HepG2 (cell line): ENCODE results near the gene NRN1L. TPM values are rescaled to one million over a fixed set of nuclear protein-coding genes. Genes with fewer than 3 reads are reported as not detected.
A peak's percentile ranks its signal among the peaks of the same experiment; 100 is the strongest.
"Not testable (repeated sequence)": the region's sequence is repeated elsewhere in the genome, so short reads cannot be mapped to it uniquely, and the experiment has no call there.

Source experiments
- ATAC-seq: fragments of 200-7000 bp; cut with Tn5 transposase; 3 replicates; pipeline ENCODE4 v1.9.1; 2020; ENCODE audit warnings: mild to moderate bottlenecking, moderate library complexity
- BruUV-seq: library from RNA; stranded (reverse); fragments of 400-500 nt; replicated peaks from 2 replicates; lab custom pipeline; 2021; lab: Mats Ljungman, UMichigan
- CTCF ChIA-PET: fragments of 300-600 bp; formaldehyde crosslinking; extraction: SDS; loops from one replicate; lab custom pipeline; 2021; ENCODE audit warnings: low total read pairs, inconsistent platforms, low intra/inter-chr PET ratio; lab: Yijun Ruan, JAX
- POLR2A ChIA-PET: fragments of 350-600 bp; sonication (Branson Sonifier 250); formaldehyde crosslinking; loops from one replicate; lab custom pipeline; 2020; ENCODE audit warnings: antibody characterized with exemption, inconsistent platforms; lab: Yijun Ruan, JAX
- DNase-seq: peaks from one replicate; pipeline ENCODE4 v3.0.0-alpha.2; 2015; ENCODE audit warnings: low spot score
- FAIRE-seq: peaks from 3 replicates; lab custom pipeline; 2011; peaks lifted over from hg19 to GRCh38; lab: Jason Lieb, UNC
- H2AFZ ChIP-seq: one replicate; pipeline ENCODE4 v1.6.1; 2011; ENCODE audit warnings: low read length, inconsistent platforms
- H3K27ac ChIP-seq: fragments of 300-600 bp; 3 replicates; pipeline ENCODE4 v1.8.0; 2011; ENCODE audit warnings: mixed run types, mild to moderate bottlenecking, mixed read lengths, low read length, inconsistent platforms; ENCODE audit not compliant: insufficient read depth; ENCODE audit errors: extremely low read length
- H3K27me3 ChIP-seq, 2 experiments: fragments of 200-600 bp in 1 of 2; 2 replicates in 1 of 2; 3 replicates in 1 of 2; pipeline versions ENCODE4 v1.6.0 to v1.8.0; 2011; ENCODE audit warnings: low read length in 2 of 2, mild to moderate bottlenecking in 2 of 2, moderate library complexity in 2 of 2, inconsistent platforms in 1 of 2; ENCODE audit not compliant: insufficient read depth in 2 of 2, control insufficient read depth in 1 of 2
- H3K36me3 ChIP-seq, 2 experiments: fragments of 200-600 bp in 1 of 2; replicated peaks in 1 of 2; 2 replicates in 1 of 2; 3 replicates in 1 of 2; pipeline versions ENCODE4 v1.5.1 to v1.8.0; 2011; ENCODE audit warnings: low read length in 2 of 2, inconsistent platforms in 1 of 2; ENCODE audit not compliant: insufficient read depth in 2 of 2, control insufficient read depth in 1 of 2
- H3K4me1 ChIP-seq: 2 replicates; pipeline ENCODE4 v1.5.1; 2012; ENCODE audit warnings: low read length, inconsistent platforms; ENCODE audit not compliant: insufficient read depth
- H3K4me2 ChIP-seq: 2 replicates; pipeline ENCODE4 v1.6.0; 2011; ENCODE audit warnings: low read depth, low read length, inconsistent platforms
- H3K4me3 ChIP-seq, 3 experiments: fragments of 200-600 bp in 1 of 3; sonication (generic), shearing (Covaris generic) in 1 of 3; replicated peaks in 1 of 3; 2 replicates each; pipeline ENCODE4 v1.5.1; 2011 to 2016; ENCODE audit warnings: low read length in 3 of 3, inconsistent platforms in 2 of 3, low read depth in 2 of 3, mild to moderate bottlenecking in 2 of 3, control low read depth in 1 of 3, mixed read lengths in 1 of 3; ENCODE audit not compliant: insufficient read depth in 1 of 3
- H3K79me2 ChIP-seq: one replicate; pipeline ENCODE4 v1.6.1; 2011; ENCODE audit warnings: low read length, inconsistent platforms; ENCODE audit not compliant: insufficient read depth
- H3K9ac ChIP-seq: 2 replicates; pipeline ENCODE4 v1.6.0; 2011; ENCODE audit warnings: mild to moderate bottlenecking, low read depth, low read length, inconsistent platforms; ENCODE audit not compliant: insufficient read depth
- H3K9me3 ChIP-seq: 2 replicates; pipeline ENCODE4 v1.5.1; 2012; ENCODE audit warnings: mild to moderate bottlenecking, low read length
- H4K20me1 ChIP-seq: 2 replicates; pipeline ENCODE4 v1.6.0; 2011; ENCODE audit warnings: inconsistent platforms, mild to moderate bottlenecking, low read length, moderate library complexity; ENCODE audit not compliant: insufficient read depth
- FOXA1 ChIP-seq, 2 experiments: fragments of 450-650 bp in 1 of 2; sonication (generic) in 1 of 2; formaldehyde crosslinking in 1 of 2; IDR thresholded peaks; 2 replicates each; pipeline versions ENCODE4 v1.4.0 to v1.6.1; 2016 to 2020; ENCODE audit warnings: missing genetic modification reagents in 1 of 2
- FOXP4 ChIP-seq: sonication (generic); formaldehyde crosslinking; IDR thresholded peaks from 2 replicates; pipeline ENCODE4 v1.4.0; 2020; ENCODE audit warnings: missing genetic modification reagents
- IKZF5 ChIP-seq: IDR thresholded peaks from 2 replicates; pipeline ENCODE4 v1.6.1; 2018; ENCODE audit warnings: missing genetic modification reagents, mild to moderate bottlenecking, missing compliant biosample characterization
- REPIN1 ChIP-seq: sonication (generic); formaldehyde crosslinking; IDR thresholded peaks from 2 replicates; pipeline ENCODE4 v1.8.0; 2022; ENCODE audit warnings: missing genetic modification reagents, low read depth, mild to moderate bottlenecking, borderline replicate concordance
- SIX1 ChIP-seq: sonication (generic); formaldehyde crosslinking; IDR thresholded peaks from 2 replicates; pipeline ENCODE4 v1.4.0; 2020; ENCODE audit warnings: missing genetic modification reagents, borderline replicate concordance
- SMAD1 ChIP-seq: sonication (generic); formaldehyde crosslinking; IDR thresholded peaks from 2 replicates; pipeline ENCODE4 v1.4.0; 2020; ENCODE audit warnings: missing genetic modification reagents, low read depth, mild to moderate bottlenecking, borderline replicate concordance
- SNRNP70 ChIP-seq: fragments of 200-400 bp; formaldehyde crosslinking; IDR thresholded peaks from 2 replicates; pipeline ENCODE4 v1.6.1; 2017; ENCODE audit warnings: mild to moderate bottlenecking, low read depth, low read length, moderate library complexity
- ZMAT3 ChIP-seq: sonication (generic); formaldehyde crosslinking; conservative IDR thresholded peaks from 2 replicates; pipeline ENCODE4 v1.7.0; 2021; ENCODE audit warnings: missing genetic modification reagents
- ZNF180 ChIP-seq: sonication (generic); formaldehyde crosslinking; IDR thresholded peaks from 2 replicates; pipeline ENCODE4 v1.4.0; 2020; ENCODE audit warnings: low read depth, missing genetic modification reagents, borderline replicate concordance
- ZNF235 ChIP-seq: sonication (generic); formaldehyde crosslinking; IDR thresholded peaks from 2 replicates; pipeline ENCODE4 v1.8.1; 2023; ENCODE audit warnings: mild to moderate bottlenecking, missing genetic modification reagents, borderline replicate concordance
- ZNF766 ChIP-seq: sonication (generic); formaldehyde crosslinking; IDR thresholded peaks from 2 replicates; pipeline ENCODE4 v1.5.0; 2020; ENCODE audit warnings: missing genetic modification reagents, borderline replicate concordance
- WGBS: methylation state at CpG from one replicate; pipeline ENCODE4 v1.1.6; 2017; ENCODE audit warnings: low lambda C conversion rate; 5-methylcytosine and 5-hydroxymethylcytosine counted together
- in situ Hi-C: cut with HindIII; loops from 2 replicates; pipeline ENCODE4 v1.10.0; 2017; ENCODE audit warnings: low pct_unique_long_range_greater_than_20kb; ENCODE audit not compliant: extremely low pct_ligation_motif_present
- intact Hi-C: fragments of 100-400 bp; cut with micrococcal nuclease; formaldehyde crosslinking; loops from one replicate; pipeline ENCODE4 v1.10.0; 2022; ENCODE audit not compliant: unreplicated experiment
- polyA plus RNA-seq, 8 experiments: library from polyadenylated mRNA; depleted of rRNA in 3 of 8; stranded (reverse) in 7 of 8; unstranded in 1 of 8; fragments of >200 nt; fragmentation: Illumina TruSeq in 4 of 8; extraction: Trizol in 4 of 8; gene quantifications; 2 replicates each; pipeline versions ENCODE4 v1.2.1 to v1.2.3, GENCODE V29; 2011 to 2016; ENCODE audit warnings: low read depth in 4 of 8, missing spikeins in 1 of 8, mixed read lengths in 1 of 8; ENCODE audit not compliant: insufficient read depth in 1 of 8
- total RNA-seq, 5 experiments: library from RNA; depleted of rRNA; stranded (reverse); fragments of >200 nt; fragmentation: Illumina TruSeq; extraction: Trizol; gene quantifications; 2 replicates each; pipeline ENCODE4 v1.2.3, GENCODE V29; 2016; ENCODE audit warnings: low read depth in 1 of 5

Gene NRN1L
- total and polyA plus RNA-seq, 2 of the 13 experiments (the other 11 are each of a cell fraction or from before 2014, with no cell fraction given): 0.53 to 1.2 TPM

GRCh38 chr16:67915496-67915769, 30.7 kb downstream of the NRN1L start:
- H4K20me1 ChIP-seq, H3K27me3 ChIP-seq, ATAC-seq, DNase-seq, FAIRE-seq, BruUV-seq, H3K9ac ChIP-seq, in situ Hi-C loops, H3K4me3 ChIP-seq, H2AFZ ChIP-seq, intact Hi-C loops, H3K9me3 ChIP-seq, H3K79me2 ChIP-seq: not testable (repeated sequence)
- Histone ChIP-seq H3K36me3 (peaks cover 13 to 25% of the 10 kb centered on the region in 2 experiments; a peak in 4 of 5 replicates), H3K27ac (peak overlapping the region; percentile 44), H3K4me2 (peak overlapping the region; percentile 52; the same call in 1 of the 2 replicates), H3K4me1 (peaks cover 34% of the 10 kb centered on the region)
- WGBS: 88% methylated on average over 2 of the region's 2 CpGs
- ChIA-PET CTCF (interaction anchor here (1.7 kb wide), 1 partner anchor 32 kb away, joined by 3 read pairs; no protein-coding TSS in a partner anchor), POLR2A (interaction anchor here (2.9 kb wide), 1 partner anchor 22 kb away, joined by 10 read pairs; the partner anchor contains the start of gene PSKH1)
- 0 out of 2 replicates have a peak, but pooled peaks have one; percentile 1 for TF ChIP-seq SMAD1 (CRISPR knock-in tag)

GRCh38 chr16:67915831-67916723, 31.4 kb downstream of the NRN1L start:
- FAIRE-seq: peak; percentile 90
- ATAC-seq: peak; percentile 87
- TF ChIP-seq ZNF180 (CRISPR knock-in tag) (no peak), FOXP4 (peak; percentile 51; the same call in 1 of the 2 replicates), SIX1 (CRISPR knock-in tag) (no peak), SNRNP70 (no peak), FOXA1 (IDR thresholded peaks at IDR 0.05) (no peak), FOXA1 (CRISPR knock-in tag; IDR thresholded peaks at IDR 0.05) (peak; percentile 52; the same call in 1 of the 2 replicates), IKZF5 (no peak), ZMAT3 (no peak), ZNF766 (CRISPR knock-in tag) (no peak), ZNF235 (CRISPR knock-in tag) (no peak), REPIN1 (CRISPR knock-in tag) (no peak)

More at GRCh38 chr16:67915831-67916723, 31.4 kb downstream of the NRN1L start:
- DNase-seq: peak; percentile 59
- ChIA-PET CTCF (interaction anchor here (1.7 kb wide), 1 partner anchor 33 kb away, joined by 3 read pairs; no protein-coding TSS in a partner anchor), POLR2A (interaction anchor here (1.2 to 2.9 kb wide), 2 partner anchors 23 to 319 kb away, joined by 4 to 10 read pairs; partner anchors contain the start of gene PSKH1)
- no peak overlapping the region for H2AFZ ChIP-seq
- no peak overlapping the region for H3K9ac ChIP-seq
- no peaks in the 10 kb centered on the region for H3K9me3 ChIP-seq
- peak overlapping the region; percentile 52 for H3K4me2 ChIP-seq
- BruUV-seq: no TSS peak
- intact Hi-C loops: no loop called here
- H3K27me3 ChIP-seq: no peaks in the 10 kb centered on the region
- no peak overlapping the region for H3K4me3 ChIP-seq
- H3K79me2 ChIP-seq: no peaks in the 10 kb centered on the region
- peak overlapping the region; percentile 44 for H3K27ac ChIP-seq
- WGBS: 59% methylated on average over 7 of the region's 7 CpGs
- peaks cover 15 to 20% of the 10 kb centered on the region in 2 experiments; a peak in 4 of 5 replicates for H3K36me3 ChIP-seq
- in situ Hi-C loops: no loop called here
- peaks cover 34% of the 10 kb centered on the region for H3K4me1 ChIP-seq
- H4K20me1 ChIP-seq: peaks cover 6% of the 10 kb centered on the region; the same call in 1 of the 2 replicates
